KOPT-K1 (cell line): ENCODE measurements around the gene AQP4.

ENCODE experiments used
- H3K27ac ChIP-seq: fragments of 200-600 bp; sonication (generic); 2 replicates; pipeline ENCODE4 v1.5.1; 2016; ENCODE audit warnings: antibody characterized with exemption, mild to moderate bottlenecking, low read depth, low read length; ENCODE audit not compliant: poor library complexity, severe bottlenecking
- H3K36me3 ChIP-seq: fragments of 200-600 bp; sonication (generic); 2 replicates; pipeline ENCODE4 v1.5.1; 2017; ENCODE audit warnings: antibody characterized with exemption, mild to moderate bottlenecking, low read length, moderate library complexity; ENCODE audit not compliant: insufficient read depth
- H3K9me3 ChIP-seq: fragments of 200-600 bp; sonication (generic); 2 replicates; pipeline ENCODE4 v1.5.1; 2017; ENCODE audit warnings: antibody characterized with exemption, low read length, mild to moderate bottlenecking; ENCODE audit not compliant: insufficient read depth, poor library complexity, severe bottlenecking

Gene AQP4

DNA sequence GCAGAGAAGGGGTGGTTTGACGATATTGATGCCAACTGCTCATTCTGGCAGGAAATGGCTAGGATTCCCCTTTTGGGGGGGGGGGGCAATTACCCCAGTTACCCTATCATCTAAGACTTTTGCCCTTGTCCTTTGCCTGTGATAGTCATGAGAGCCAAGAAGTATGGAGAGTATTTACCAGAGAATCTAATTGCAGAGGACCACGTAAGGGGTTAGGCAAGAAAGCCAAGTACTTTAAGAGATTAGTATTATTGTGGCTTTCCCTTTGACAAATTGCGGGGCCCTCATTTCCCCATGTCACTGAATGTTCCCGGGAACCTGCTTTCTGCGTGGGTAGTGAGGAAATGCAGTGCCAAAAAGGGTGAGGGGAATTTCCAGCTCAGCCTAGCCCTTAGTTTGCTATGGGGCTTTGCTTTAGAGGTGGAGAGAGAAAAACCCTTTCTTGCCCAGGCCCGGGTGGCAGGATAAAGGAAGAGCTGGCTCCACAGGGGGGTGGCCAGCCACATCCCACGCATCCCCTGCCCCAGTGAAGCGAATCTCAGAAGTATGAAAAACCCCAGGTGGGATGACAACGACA lies 1.5 kb downstream of the AQP4 start:
- no peaks in the 10 kb centered on the region for H3K36me3 ChIP-seq
- no peaks in the 10 kb centered on the region for H3K9me3 ChIP-seq
- H3K27ac ChIP-seq, result no peak overlapping the region

DNA sequence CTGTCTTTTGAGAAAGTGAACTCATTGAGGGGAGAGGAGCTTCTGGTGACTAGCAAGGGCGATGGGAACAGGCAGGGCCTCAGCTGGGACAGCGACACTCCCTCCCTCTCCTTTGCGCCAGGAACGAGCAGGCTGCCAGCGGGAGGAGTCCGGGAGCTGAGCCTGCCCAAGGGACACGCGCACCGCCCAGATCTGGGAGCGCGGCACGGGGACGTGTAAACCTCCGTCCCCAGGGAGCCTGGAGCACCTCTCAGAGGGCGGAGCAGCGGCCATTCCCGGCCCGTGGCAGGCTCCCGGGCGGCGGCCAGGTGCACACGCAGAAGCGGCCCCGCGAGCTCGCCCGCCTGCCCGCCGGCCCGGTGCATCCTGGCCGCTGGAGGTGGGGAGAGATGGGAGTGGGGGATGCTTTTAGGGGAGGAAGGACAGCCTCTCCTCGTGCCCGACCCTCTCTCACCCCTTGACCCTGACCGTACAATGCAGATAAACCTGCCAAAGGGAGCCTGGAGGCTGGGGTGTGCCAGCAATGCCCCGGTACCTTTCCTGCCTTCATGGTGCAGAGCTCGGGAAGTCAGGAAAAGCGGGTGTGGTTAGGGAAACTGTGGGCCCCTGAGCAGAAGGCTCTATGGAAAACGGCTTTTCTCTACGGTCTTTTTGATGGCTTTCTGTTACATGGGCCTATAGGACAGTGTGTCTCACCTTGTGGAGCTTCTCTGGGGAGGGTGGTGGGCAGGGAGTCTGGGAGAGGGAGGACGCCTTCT lies 2.2 kb downstream of the AQP4 start:
- no peak overlapping the region for H3K27ac ChIP-seq
- no peaks in the 10 kb centered on the region for H3K36me3 ChIP-seq
- no peaks in the 10 kb centered on the region for H3K9me3 ChIP-seq

DNA sequence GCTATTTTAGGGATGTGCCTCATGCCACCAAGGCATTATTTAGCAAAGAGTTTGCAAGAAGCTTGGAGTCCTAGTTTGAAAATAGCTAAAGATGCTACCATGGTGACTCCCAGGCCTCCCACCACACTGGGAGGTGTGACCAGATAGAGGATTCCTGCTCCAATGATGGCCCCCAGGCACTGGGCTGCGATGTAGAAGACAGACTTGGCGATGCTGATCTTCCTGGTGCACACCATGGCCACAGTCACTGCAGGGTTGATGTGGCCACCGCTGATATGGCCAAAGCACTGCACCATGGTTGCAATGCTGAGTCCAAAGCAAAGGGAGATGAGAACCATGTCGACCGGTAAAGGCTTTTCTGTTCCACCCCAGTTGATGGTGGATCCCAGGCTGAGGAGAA lies 3.4 kb downstream of the AQP4 start:
- Histone ChIP-seq H3K36me3 (no peaks in the 10 kb centered on the region), H3K9me3 (no peaks in the 10 kb centered on the region), H3K27ac (no peak overlapping the region)

DNA sequence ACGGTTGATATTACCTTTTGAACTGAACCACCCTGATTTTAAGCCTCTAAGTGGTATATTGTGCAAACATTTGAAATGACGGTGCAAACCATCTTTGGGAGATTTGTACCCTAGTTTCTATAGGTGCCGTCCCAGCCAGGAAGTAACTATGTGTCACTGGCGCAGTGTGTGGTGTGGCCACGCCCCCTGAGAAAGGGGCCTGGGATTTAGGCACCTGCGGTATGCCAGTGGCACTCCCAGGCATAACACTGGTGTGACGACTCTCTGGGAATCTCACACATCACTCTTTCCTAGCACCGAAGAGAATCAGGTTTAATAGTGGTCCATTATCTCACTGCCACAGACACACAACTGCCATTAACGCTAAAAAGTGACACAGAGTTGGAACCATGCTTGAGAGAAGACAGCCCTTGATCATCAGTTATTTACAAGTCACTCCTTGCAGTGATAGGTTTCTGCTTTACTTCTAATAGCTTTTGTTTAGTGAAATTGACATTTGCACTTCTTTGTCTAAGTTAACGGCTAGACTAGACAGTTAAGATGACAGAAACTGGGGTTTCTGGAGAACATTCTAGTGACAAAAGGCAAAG lies 11.1 kb downstream of the AQP4 start:
- H3K9me3 ChIP-seq, result peaks cover 11% of the 10 kb centered on the region
- H3K36me3 ChIP-seq, result no peaks in the 10 kb centered on the region
- H3K27ac ChIP-seq, result no peak overlapping the region

DNA sequence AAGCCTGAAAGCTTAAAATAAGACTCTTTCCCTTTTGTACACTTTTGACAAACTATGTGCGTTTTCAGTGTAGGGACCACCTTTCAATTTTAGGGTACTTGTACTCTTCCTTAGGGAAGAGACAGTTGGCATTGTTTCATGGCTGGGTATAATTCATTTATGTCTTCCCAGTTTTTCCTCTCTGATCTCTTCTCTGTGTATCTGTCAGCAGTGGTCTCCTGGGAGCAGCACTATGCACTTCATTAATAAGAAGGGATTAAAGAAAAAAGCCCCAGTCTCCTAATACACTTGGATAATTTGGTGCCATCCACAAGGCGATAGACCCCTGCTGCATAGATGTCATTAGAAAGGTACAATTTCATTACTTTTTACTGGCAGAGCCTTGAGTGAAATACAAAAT lies 12.1 kb downstream of the AQP4 start:
- H3K36me3 ChIP-seq, result no peaks in the 10 kb centered on the region
- H3K27ac ChIP-seq, result no peak overlapping the region
- H3K9me3 ChIP-seq, result peaks cover 11% of the 10 kb centered on the region

DNA sequence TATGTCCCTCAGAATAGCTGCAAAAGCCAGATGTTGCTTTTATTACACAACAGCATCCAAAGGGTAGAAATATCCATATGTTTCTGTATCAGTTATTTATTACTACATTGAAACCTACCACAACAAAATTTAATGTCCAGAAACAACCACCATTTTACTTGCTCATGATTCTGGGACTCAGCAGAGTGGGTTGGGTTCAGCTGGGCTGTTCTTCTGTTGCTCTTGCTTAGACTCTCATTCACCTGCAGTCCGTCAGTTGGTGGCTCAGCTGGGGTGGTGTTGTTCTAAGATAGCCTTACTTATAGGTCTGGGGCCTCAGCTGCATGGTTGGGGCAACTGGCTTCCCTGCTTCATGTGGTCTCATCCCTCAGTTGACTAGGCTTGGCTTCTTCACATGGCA lies 21.7 kb downstream of the AQP4 start:
- Histone ChIP-seq H3K27ac (no peak overlapping the region), H3K36me3 (no peaks in the 10 kb centered on the region), H3K9me3 (peaks cover 16% of the 10 kb centered on the region)

DNA sequence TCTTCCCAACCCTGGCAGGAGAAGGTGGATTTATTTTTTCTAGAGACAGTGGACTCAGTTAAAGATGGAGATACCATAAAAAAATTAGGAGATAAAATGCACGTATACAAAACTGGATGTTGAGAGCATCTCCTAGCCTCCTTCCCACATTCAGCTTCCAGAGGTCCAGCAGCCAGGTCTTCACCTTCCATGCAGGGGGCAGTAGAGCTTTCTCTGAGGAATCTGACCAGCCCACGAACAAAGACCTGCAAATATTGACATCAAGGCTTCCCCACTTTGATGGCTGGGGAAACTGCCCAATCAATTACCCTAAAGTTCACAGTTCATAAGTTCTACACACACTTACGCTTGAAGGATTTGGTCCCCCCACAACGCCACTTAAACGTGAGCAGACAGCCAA lies 24.5 kb downstream of the AQP4 start:
- Histone ChIP-seq H3K27ac (no peak overlapping the region), H3K9me3 (peaks cover 16% of the 10 kb centered on the region), H3K36me3 (no peaks in the 10 kb centered on the region)

DNA sequence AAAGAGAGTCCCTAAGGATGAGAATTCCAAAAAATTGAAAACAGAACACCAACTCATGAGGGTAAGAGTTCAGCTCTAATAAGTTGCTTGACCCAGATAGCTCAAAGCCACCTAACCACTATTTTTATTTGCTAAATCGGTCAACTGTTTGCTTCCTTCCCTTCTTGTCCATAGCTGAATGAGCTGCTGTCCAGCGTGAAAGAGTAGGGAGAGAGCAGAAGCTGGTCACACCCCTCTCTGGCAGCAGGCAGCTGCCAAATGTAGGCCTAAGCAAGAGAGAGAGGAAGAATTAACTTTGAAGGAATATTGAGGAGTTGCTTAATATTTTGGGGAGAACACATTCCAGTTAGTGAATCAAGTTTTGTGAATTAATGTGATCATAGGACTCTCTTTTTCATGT lies 25.9 kb downstream of the AQP4 start:
- peaks cover 9% of the 10 kb centered on the region for H3K9me3 ChIP-seq
- H3K36me3 ChIP-seq, result no peaks in the 10 kb centered on the region
- no peak overlapping the region for H3K27ac ChIP-seq

DNA sequence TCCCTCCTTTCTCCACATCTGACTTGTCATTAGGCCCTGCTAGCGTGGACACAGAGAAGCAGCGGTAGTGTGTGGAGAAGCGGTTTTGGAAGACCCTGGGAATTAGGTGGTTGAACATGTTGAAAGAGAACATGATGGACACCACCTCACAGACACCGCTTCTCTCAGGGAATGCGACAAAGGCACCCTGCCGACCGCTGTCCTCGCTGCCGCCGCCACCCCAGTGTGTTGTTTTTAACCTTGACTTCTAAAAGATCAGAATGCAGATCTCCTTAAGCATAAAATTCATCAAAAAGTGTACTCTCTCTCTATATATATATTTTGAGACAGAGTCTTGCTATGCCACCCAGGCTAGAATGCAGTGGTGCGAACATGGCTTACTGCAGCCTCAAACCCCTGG lies 33.2 kb downstream of the AQP4 start:
- H3K36me3 ChIP-seq, result no peaks in the 10 kb centered on the region
- H3K27ac ChIP-seq, result no peak overlapping the region
- H3K9me3 ChIP-seq, result no peaks in the 10 kb centered on the region

DNA sequence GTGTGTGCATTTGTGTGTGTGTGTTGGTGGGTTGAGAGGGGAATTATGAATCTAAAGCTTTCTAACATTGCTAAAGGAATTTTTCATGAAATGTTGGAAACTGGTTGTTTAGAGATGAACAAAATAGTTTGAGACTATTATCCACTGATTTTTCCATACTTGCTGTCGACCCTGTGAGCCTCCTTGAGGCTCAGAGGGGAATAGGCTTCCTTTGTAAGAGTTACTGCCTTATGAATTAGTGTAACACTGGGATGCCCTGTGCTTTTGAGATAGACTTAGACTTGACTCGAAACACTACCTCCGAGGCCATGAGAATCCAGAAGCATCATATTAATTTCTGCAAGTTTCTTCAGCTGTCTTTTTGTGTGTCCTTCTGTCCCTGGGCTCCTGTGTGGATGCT lies 37.9 kb downstream of the AQP4 start:
- Histone ChIP-seq H3K9me3 (no peaks in the 10 kb centered on the region), H3K27ac (no peak overlapping the region), H3K36me3 (no peaks in the 10 kb centered on the region)

DNA sequence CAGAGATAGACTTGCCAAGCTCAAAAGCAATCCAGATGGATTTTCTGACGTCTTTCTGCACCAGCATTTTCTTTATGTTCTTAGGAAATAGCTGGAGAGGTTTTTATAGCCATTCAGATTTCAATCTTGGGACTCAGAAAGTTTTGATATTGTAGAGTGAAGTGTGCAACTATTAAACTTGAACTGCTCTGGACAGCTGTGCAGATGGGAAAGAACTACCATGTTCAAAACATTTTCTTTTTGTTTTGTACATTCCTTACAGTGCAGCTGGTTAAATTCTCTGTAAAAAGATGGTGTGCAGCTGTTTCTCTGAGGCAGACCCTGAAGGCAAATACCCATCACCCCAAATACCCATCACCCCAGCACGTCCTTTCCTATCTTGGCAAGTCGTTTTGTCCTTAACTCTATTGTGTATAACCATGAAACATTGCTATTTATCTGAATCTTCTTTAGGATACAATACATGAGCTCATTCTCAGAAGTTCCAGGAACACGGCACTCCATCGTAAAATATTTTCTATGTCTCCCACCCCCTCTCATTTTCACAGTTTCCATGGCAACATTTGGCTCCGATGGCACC lies 38.8 kb downstream of the AQP4 start:
- Histone ChIP-seq H3K27ac (no peak overlapping the region), H3K36me3 (no peaks in the 10 kb centered on the region), H3K9me3 (no peaks in the 10 kb centered on the region)

DNA sequence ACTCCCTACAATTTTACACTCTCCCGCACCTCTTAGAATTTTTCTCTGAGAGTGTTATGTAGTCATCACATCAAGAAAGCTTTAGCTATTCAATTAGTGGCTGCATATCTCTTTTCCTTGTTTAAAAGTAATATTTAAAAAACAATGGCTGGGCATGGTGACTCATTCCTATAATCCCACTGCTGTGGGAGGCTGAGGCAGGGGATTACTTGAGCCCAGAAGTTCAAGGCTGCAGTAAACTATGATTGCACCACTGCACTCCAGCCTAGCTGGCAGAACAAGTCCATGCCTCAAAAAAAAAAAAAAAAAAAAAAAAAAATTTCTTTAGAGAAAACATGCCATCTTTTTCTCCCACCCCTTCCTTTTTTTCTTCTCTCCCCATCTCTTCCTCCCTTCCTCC lies 44.3 kb downstream of the AQP4 start:
- Histone ChIP-seq H3K36me3 (no peaks in the 10 kb centered on the region), H3K27ac (no peak overlapping the region), H3K9me3 (peaks cover 19% of the 10 kb centered on the region)

DNA sequence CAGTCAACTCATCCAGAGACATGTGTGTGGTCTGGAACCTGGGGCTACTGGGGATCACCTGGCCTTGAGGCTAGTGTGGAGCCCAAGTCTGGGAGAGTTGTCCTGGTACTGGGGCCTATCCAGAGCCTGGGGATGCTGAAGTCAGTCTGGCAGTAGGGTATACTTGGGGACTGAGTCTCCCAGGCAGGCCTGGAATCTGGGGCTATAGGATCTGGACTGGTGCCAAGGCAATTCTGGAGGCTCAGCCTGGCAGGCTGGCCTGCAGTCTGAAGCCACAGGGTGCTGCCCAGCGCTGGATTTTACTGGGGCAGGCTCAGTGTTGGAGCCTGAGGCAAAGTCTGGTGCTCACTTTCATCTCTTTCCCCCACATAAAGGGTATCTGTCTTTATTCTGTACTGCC lies 46.5 kb downstream of the AQP4 start:
- Histone ChIP-seq H3K27ac (no peak overlapping the region), H3K9me3 (peaks cover 19% of the 10 kb centered on the region)

DNA sequence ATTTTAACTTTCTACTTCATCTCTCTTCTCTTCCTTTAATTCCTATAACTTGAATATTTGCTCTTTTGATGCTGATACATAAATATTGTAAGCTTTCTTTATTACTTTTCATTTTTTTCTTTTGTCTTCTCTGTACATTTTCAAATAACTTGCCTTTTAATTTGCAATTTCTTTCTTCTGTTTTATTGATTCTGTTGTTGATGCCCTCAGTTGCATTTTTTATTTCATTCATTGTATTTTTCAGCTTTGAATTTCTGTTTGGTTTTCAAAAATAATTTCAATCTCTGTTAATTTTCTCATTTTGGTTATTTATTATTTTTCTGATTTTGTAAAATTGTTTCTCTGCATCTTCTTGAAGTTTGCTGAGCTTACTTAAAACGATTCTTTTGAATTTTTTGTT lies 47.0 kb downstream of the AQP4 start:
- peaks cover 19% of the 10 kb centered on the region for H3K9me3 ChIP-seq
- no peak overlapping the region for H3K27ac ChIP-seq
- H3K36me3 ChIP-seq, result no peaks in the 10 kb centered on the region

More for the DNA sequence above, 46.5 kb downstream of the AQP4 start:
- H3K36me3 ChIP-seq, result no peaks in the 10 kb centered on the region

DNA sequence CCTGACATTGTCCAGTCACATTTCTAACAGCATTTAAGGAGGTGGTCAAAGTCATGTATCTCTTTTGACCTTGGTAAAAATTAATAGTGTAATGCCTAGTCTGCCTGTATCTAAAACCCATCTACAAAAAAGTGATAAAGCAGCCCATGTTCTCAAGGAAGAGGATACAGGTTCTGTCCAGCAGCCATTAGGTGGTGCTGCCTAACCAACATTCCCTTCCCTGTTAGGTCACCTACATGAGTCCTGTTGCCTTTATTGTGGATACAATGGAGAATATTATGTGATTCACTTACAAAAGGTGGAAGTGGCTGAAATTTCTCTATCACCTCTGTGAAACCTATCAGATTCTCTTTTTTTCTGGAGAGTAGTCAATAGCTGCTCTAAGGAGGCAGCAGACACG lies 52.5 kb downstream of the AQP4 start:
- Histone ChIP-seq H3K36me3 (no peaks in the 10 kb centered on the region), H3K27ac (no peak overlapping the region), H3K9me3 (peaks cover 3% of the 10 kb centered on the region)
